Measurements from ENCODE around the gene RHOB. TPM values are rescaled to one million over a fixed set of nuclear protein-coding genes. Genes with fewer than 3 reads are reported as not detected.
A peak's percentile ranks its signal among the peaks of the same experiment; 100 is the strongest.

RHOB gene
- polyA plus RNA-seq (2012; rRNA removed): 43.5 and 50.3 TPM in 2 replicates
- 34.4 and 40.5 TPM in 2 replicates for polyA plus RNA-seq (2012; cell fraction: cytosol; rRNA removed)
- polyA plus RNA-seq (2012; cell fraction: nucleus; rRNA removed): 63.2 and 74.9 TPM in 2 replicates

DNA sequence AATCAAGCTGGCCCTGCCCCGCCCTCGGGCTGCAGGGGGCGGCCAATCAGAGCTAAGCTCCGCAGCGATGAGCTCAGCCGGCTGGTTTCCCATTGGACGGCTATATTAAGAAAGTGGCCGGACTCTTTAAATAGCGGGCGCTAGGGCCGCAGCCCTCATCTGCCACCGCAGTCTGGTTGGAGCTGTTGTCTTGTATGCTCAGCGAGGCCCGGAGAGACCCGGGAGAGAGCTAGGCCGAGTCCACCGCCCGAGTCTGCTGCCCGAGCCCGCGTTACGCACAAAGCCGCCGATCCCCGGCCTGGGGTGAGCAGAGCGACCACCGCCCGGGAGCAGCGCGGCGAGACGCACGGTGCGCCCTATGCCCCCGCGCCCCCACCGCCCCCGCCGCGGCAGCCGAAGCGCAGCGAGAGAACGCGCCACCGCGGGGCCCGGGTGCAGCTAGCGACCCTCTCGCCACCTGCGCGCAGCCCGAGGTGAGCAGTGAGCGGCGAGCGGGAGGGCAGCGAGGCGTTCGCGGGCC lies at the start of gene RHOB:
RHOB (plus strand) TSS at position 158 of the 520 bp plus-strand sequence. CDS start 392 bp downstream, outside the sequence.
- Histone ChIP-seq H2AFZ (ENCODE audit: low read depth) (peak within 1 kb of the TSS; percentile 64; the same call in 1 of the 2 replicates), H3K9me2 (no peaks in the 10 kb centered on the region), H3K27me3 (ENCODE audit: insufficient read depth) (no peaks in the 10 kb centered on the region), H3K36me3 (replicated peaks in 1 of 2; ENCODE audit: control insufficient read depth in 1 of 2, insufficient read depth in 2 of 2, low read length in 1 of 2) (peaks cover 5 to 7% of the 10 kb centered on the region in 2 experiments), H4K20me1 (ENCODE audit: insufficient read depth) (peaks cover 33% of the 10 kb centered on the region), H3K27ac (ENCODE audit: low read depth in 2 of 2, low read length in 1 of 2) (peak within 1 kb of the TSS; percentile 82 to 96), H3K4me2 (peak within 1 kb of the TSS; percentile 97), H3F3A (replicated peaks; ENCODE audit: insufficient read depth) (peaks cover 23% of the 10 kb centered on the region), H3K4me3 (ENCODE audit: low read depth in 2 of 2, low read length in 1 of 2) (peak within 1 kb of the TSS; percentile 82 to 92), H3K9ac (peak within 1 kb of the TSS; percentile 97), H3K79me2 (ENCODE audit: insufficient read depth) (peaks cover 28% of the 10 kb centered on the region), H3K4me1 (ENCODE audit: control insufficient read depth in 1 of 2, insufficient read depth in 2 of 2, low read depth in 1 of 2, low read length in 1 of 2) (peaks cover 32 to 47% of the 10 kb centered on the region in 2 experiments), H3K9me3 (no peaks in the 10 kb centered on the region)
- CTCF ChIA-PET: interaction anchor here (0.5 to 10.5 kb wide), 38 partner anchors 8 to 220 kb away, joined by 3 to 188 read pairs (median 5); partner anchors contain the start of genes GDF7 and HS1BP3
- peak; percentile 21; the same call in 1 of the 2 replicates for TF ChIP-seq GABPA (IDR thresholded peaks at IDR 0.05; ENCODE audit: low read depth)
- TF ChIP-seq, protein P1, sequence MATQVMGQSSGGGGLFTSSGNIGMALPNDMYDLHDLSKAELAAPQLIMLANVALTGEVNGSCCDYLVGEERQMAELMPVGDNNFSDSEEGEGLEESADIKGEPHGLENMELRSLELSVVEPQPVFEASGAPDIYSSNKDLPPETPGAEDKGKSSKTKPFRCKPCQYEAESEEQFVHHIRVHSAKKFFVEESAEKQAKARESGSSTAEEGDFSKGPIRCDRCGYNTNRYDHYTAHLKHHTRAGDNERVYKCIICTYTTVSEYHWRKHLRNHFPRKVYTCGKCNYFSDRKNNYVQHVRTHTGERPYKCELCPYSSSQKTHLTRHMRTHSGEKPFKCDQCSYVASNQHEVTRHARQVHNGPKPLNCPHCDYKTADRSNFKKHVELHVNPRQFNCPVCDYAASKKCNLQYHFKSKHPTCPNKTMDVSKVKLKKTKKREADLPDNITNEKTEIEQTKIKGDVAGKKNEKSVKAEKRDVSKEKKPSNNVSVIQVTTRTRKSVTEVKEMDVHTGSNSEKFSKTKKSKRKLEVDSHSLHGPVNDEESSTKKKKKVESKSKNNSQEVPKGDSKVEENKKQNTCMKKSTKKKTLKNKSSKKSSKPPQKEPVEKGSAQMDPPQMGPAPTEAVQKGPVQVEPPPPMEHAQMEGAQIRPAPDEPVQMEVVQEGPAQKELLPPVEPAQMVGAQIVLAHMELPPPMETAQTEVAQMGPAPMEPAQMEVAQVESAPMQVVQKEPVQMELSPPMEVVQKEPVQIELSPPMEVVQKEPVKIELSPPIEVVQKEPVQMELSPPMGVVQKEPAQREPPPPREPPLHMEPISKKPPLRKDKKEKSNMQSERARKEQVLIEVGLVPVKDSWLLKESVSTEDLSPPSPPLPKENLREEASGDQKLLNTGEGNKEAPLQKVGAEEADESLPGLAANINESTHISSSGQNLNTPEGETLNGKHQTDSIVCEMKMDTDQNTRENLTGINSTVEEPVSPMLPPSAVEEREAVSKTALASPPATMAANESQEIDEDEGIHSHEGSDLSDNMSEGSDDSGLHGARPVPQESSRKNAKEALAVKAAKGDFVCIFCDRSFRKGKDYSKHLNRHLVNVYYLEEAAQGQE (IDR thresholded peaks at IDR 0.05; ENCODE audit: low read depth, low read length): peak; percentile 69
- no peak for TF ChIP-seq TEAD4 (IDR thresholded peaks at IDR 0.05; ENCODE audit: borderline replicate concordance, insufficient read depth)
- TF ChIP-seq SIN3A (IDR thresholded peaks at IDR 0.05; ENCODE audit: borderline replicate concordance, low read depth, low read length): peak; percentile 95
- TF ChIP-seq MXI1 (IDR thresholded peaks at IDR 0.05; ENCODE audit: low read depth, low read length): peak; percentile 64; the same call in 1 of the 2 replicates
- TF ChIP-seq, protein P2, sequence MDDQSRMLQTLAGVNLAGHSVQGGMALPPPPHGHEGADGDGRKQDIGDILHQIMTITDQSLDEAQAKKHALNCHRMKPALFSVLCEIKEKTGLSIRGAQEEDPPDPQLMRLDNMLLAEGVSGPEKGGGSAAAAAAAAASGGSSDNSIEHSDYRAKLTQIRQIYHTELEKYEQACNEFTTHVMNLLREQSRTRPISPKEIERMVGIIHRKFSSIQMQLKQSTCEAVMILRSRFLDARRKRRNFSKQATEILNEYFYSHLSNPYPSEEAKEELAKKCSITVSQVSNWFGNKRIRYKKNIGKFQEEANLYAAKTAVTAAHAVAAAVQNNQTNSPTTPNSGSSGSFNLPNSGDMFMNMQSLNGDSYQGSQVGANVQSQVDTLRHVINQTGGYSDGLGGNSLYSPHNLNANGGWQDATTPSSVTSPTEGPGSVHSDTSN (IDR thresholded peaks at IDR 0.05): peak; percentile 99; the same call in 1 of the 2 replicates
- TF ChIP-seq EP300 (IDR thresholded peaks at IDR 0.05; ENCODE audit: borderline replicate concordance in 1 of 2, low read depth in 1 of 2, low read length in 1 of 2): peak; percentile 37 to 66; a peak in 3 of 4 replicates
- no peak for TF ChIP-seq NRF1 (IDR thresholded peaks at IDR 0.05; ENCODE audit: low read depth, low read length)
- no peak for TF ChIP-seq RXRA (IDR thresholded peaks at IDR 0.05; ENCODE audit: borderline replicate concordance, low read depth)
- TF ChIP-seq ELF1 (IDR thresholded peaks at IDR 0.05): no peak
- peak; percentile 10 for TF ChIP-seq SMC3 (IDR thresholded peaks at IDR 0.05; ENCODE audit: low read depth, low read length)
- TF ChIP-seq, protein P3, sequence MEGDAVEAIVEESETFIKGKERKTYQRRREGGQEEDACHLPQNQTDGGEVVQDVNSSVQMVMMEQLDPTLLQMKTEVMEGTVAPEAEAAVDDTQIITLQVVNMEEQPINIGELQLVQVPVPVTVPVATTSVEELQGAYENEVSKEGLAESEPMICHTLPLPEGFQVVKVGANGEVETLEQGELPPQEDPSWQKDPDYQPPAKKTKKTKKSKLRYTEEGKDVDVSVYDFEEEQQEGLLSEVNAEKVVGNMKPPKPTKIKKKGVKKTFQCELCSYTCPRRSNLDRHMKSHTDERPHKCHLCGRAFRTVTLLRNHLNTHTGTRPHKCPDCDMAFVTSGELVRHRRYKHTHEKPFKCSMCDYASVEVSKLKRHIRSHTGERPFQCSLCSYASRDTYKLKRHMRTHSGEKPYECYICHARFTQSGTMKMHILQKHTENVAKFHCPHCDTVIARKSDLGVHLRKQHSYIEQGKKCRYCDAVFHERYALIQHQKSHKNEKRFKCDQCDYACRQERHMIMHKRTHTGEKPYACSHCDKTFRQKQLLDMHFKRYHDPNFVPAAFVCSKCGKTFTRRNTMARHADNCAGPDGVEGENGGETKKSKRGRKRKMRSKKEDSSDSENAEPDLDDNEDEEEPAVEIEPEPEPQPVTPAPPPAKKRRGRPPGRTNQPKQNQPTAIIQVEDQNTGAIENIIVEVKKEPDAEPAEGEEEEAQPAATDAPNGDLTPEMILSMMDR (IDR thresholded peaks at IDR 0.05): no peak
- no peak for TF ChIP-seq GATA2 (CRISPR knock-in tag; IDR thresholded peaks at IDR 0.05)
- TF ChIP-seq POLR2AphosphoS5 (IDR thresholded peaks at IDR 0.05; ENCODE audit: low read depth, low read length): peak; percentile 100
- peak; percentile 14; the same call in 1 of the 2 replicates for TF ChIP-seq FOSL2 (IDR thresholded peaks at IDR 0.05; ENCODE audit: borderline replicate concordance, low read depth)
- no peak; the same call in 1 of the 2 replicates for TF ChIP-seq RCOR1 (IDR thresholded peaks at IDR 0.05; ENCODE audit: low read length)
- peak; percentile 96 for TF ChIP-seq RFX5 (IDR thresholded peaks at IDR 0.05; ENCODE audit: low read length)
- TF ChIP-seq RAD21 (IDR thresholded peaks at IDR 0.05; ENCODE audit: low read length): peak; percentile 46
- peak; percentile 60 for TF ChIP-seq CHD2 (IDR thresholded peaks at IDR 0.05; ENCODE audit: low read length, partially characterized antibody)
- peak; percentile 99 for TF ChIP-seq TAF1 (IDR thresholded peaks at IDR 0.05; ENCODE audit: borderline replicate concordance, low read depth, low read length)
- TF ChIP-seq, protein P4, sequence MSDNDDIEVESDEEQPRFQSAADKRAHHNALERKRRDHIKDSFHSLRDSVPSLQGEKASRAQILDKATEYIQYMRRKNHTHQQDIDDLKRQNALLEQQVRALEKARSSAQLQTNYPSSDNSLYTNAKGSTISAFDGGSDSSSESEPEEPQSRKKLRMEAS (IDR thresholded peaks at IDR 0.05; ENCODE audit: low read depth): 0 out of 2 replicates have a peak, but pooled peaks have one; percentile 17
- peak; percentile 91 for TF ChIP-seq MEF2A (IDR thresholded peaks at IDR 0.05; ENCODE audit: borderline replicate concordance, low read depth)
- DNase-seq: peak; percentile 100
- under 1% methylated on average over 25 of the region's 60 CpGs for WGBS (ENCODE audit: low lambda C conversion rate)
- POLR2A ChIA-PET: interaction anchor here (0.6 to 4.7 kb wide), 63 partner anchors 8 to 231 kb away, joined by 3 to 90 read pairs (median 9); partner anchors contain the start of gene HS1BP3

Data from SK-N-SH (cell line).